ENCODE data around the gene MCAT. TPM values are rescaled to one million over a fixed set of nuclear protein-coding genes. Genes with fewer than 3 reads are reported as not detected.

The MCAT gene
- total and polyA plus RNA-seq, 11 donors: 13.4 to 32.6 (median 15.7) TPM

DNA sequence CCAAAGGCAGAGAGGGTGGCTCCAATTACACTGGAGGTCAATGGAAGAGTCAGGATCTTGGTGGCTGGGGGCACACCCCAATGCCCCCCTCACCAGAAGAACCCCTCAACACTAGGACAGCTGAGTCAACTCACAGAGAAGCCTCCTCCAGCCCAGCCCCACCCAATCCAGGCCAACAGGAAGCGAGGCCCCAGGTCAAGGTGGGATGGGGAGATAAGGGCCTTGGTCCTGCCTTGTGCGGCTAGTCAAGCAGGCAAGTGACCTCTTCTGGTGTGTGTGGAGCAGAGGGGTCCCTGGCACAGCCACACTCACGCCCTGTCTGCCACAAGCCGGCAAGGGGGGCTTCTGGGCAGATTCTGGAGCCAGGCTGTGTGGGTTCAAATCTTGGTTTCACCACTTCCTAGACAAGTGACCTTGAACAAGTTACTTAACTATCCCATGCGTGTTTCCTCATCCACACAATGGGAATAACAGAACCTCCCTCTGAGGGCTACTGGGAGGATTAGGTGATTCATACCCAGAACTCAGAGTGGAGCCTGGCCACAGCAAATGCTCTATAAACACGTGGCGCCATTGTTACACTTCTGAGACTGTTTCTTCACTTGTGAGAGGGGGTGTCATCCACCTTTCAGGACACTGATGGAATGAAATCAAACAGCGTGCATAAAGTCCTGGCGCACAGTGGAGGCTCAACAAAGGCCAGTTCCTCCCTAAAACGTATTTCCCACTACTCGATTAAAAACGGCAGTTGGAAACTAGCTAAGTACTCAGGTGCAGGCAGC is 40.5 kb upstream of the MCAT start:
- H3K27me3 ChIP-seq: no peaks in the 10 kb centered on the region
- H3K4me3 ChIP-seq: no peak overlapping the region
- H3K4me1 ChIP-seq: peaks cover 0 to 36% (median 13%) of the 10 kb centered on the region in 12 donors
- 72 to 84% (median 83%) methylated on average over 12 of the region's 12 CpGs for WGBS, 4 donors
- no peak overlapping the region for H3K27ac ChIP-seq
- no peak for ATAC-seq
- peaks cover 0 to 23% (median 12%) of the 10 kb centered on the region in 9 donors for H3K36me3 ChIP-seq
- H3K9me3 ChIP-seq: no peaks in the 10 kb centered on the region
- TF ChIP-seq, protein P1, sequence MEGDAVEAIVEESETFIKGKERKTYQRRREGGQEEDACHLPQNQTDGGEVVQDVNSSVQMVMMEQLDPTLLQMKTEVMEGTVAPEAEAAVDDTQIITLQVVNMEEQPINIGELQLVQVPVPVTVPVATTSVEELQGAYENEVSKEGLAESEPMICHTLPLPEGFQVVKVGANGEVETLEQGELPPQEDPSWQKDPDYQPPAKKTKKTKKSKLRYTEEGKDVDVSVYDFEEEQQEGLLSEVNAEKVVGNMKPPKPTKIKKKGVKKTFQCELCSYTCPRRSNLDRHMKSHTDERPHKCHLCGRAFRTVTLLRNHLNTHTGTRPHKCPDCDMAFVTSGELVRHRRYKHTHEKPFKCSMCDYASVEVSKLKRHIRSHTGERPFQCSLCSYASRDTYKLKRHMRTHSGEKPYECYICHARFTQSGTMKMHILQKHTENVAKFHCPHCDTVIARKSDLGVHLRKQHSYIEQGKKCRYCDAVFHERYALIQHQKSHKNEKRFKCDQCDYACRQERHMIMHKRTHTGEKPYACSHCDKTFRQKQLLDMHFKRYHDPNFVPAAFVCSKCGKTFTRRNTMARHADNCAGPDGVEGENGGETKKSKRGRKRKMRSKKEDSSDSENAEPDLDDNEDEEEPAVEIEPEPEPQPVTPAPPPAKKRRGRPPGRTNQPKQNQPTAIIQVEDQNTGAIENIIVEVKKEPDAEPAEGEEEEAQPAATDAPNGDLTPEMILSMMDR (IDR thresholded peaks at IDR 0.05): no peak
- TF ChIP-seq POLR2A (IDR thresholded peaks at IDR 0.05): no peak
- peak in 2 of 5 donors; percentile 9 to 26 for DNase-seq
- intact Hi-C loops (cut with DNase I): no loop called here

DNA sequence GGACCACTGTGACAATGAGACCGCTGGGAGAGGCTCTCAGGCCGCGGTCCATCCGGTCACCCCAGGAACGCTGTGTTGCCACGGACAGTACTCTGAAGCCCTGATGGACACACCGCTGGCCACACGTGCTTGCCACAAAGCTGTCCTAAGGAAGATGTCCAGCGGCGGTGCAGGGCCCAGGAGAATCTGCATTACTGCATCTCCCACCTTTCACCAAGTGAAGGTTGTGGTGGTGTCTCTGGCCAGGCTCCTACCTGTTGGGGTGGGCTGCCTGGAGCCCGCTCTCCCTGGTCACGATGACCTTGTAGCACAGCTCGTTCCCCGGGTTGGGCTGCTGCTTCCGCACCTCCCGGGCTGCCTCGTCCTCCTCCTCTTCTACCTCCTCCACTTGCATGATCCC is 39.5 kb upstream of the MCAT start:
- intact Hi-C loops (cut with DNase I): no loop called here
- 92 to 97% (median 95%) methylated on average over 7 to 17 of the region's 17 CpGs for WGBS, 4 donors
- TF ChIP-seq, protein P1 (IDR thresholded peaks at IDR 0.05): no peak
- no peak for TF ChIP-seq POLR2A (IDR thresholded peaks at IDR 0.05)
- no peak overlapping the region for H3K27ac ChIP-seq
- H3K4me1 ChIP-seq: peaks cover 0 to 31% (median 13%) of the 10 kb centered on the region in 12 donors
- ATAC-seq (no peak), DNase-seq (peak in 2 of 5 donors; percentile 21 to 33)
- H3K36me3 ChIP-seq: peaks cover 0 to 25% (median 14%) of the 10 kb centered on the region in 9 donors
- no peaks in the 10 kb centered on the region for H3K27me3 ChIP-seq
- no peaks in the 10 kb centered on the region for H3K9me3 ChIP-seq
- no peak overlapping the region for H3K4me3 ChIP-seq

DNA sequence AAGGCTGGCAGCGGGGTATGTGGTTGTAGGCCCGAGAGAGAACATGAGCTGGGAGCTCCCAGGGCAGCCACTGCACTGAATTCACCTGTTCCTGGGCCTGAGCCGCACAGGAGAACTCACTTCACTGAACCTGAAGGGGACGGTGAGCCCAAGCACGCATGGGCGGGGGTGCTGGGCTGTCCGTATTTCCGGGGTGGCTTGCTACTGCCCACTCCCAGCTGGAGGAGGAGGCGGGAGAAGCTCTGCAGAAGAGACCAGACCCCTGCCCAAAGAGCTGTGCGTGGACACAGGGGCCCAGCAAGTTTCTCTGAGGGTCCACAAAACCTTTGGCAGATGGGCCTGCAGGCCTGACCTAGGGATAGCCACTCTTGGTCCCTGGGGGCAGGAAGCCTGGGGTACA is 38.9 kb upstream of the MCAT start:
- Histone ChIP-seq H3K36me3 (peaks cover 0 to 26% (median 14%) of the 10 kb centered on the region in 9 donors), H3K27me3 (no peaks in the 10 kb centered on the region), H3K4me3 (no peak overlapping the region), H3K9me3 (no peaks in the 10 kb centered on the region), H3K27ac (no peak overlapping the region), H3K4me1 (peaks cover 0 to 31% (median 13%) of the 10 kb centered on the region in 12 donors)
- ATAC-seq (no peak), DNase-seq (peak in 2 of 5 donors; percentile 20 to 28)
- intact Hi-C loops (cut with DNase I): no loop called here
- WGBS, 4 donors: 89 to 96% (median 95%) methylated on average over 6 to 10 of the region's 10 CpGs
- TF ChIP-seq, protein P1 (IDR thresholded peaks at IDR 0.05): no peak
- TF ChIP-seq POLR2A (IDR thresholded peaks at IDR 0.05): no peak

DNA sequence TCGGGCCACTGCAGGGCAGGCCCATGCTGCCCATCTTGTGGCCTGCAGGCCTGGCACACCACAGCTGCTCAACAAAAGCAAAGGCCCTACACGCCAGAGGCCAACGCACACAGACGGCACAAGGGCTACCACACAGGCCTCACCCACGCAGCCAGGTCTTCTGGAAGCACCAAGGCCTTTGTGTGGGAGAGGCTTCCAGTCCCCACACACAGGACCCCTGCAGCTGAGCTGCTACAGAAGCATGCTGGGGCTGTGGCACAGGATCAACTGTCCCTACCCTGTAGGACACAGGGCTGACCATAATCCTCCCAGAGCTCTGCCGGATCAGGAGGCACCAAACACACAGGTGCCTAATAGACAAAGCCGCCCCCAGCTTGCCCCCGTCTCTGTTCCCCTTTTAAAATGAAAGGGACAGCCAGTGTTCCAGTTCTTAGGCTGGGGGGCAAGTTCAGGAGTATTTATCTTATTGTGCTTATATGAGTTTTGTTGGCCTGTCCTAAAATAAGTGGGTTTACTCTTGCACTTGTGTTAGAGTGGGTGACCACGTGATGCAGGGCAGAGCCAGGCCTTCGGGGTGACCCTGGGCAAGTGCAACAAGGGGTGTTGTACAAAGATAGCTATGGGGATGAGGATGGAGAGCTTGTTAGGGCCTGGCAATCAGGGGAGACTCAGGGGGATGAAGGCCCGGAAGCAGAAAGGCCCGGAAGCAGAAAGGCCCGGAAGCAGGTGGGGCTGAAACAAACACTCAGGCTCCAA is 38.3 kb upstream of the MCAT start:
- no peaks in the 10 kb centered on the region for H3K9me3 ChIP-seq
- TF ChIP-seq, protein P1 (IDR thresholded peaks at IDR 0.05): no peak
- no peak for TF ChIP-seq POLR2A (IDR thresholded peaks at IDR 0.05)
- peak in 2 of 5 donors; percentile 18 to 42 for DNase-seq
- peaks cover 0 to 28% (median 14%) of the 10 kb centered on the region in 9 donors for H3K36me3 ChIP-seq
- H3K27me3 ChIP-seq: no peaks in the 10 kb centered on the region
- intact Hi-C loops (cut with DNase I): no loop called here
- ATAC-seq: no peak
- WGBS, 4 donors: 89 to 94% (median 92%) methylated on average over 13 of the region's 13 CpGs
- H3K4me3 ChIP-seq: no peak overlapping the region
- peaks cover 0 to 30% (median 12%) of the 10 kb centered on the region in 12 donors for H3K4me1 ChIP-seq
- H3K27ac ChIP-seq: no peak overlapping the region
